GM12872 (cell line): Measurements from ENCODE around the gene ATP7B.

Experiments
- TF ChIP-seq, protein P1 (sequence below): IDR thresholded peaks from 3 replicates; pipeline ENCODE4 v1.5.1; 2011; ENCODE audit warnings: low read depth, mild to moderate bottlenecking, low read length, moderate library complexity; ENCODE audit not compliant: insufficient read depth

The ATP7B gene

GRCh38 chr13:52034616-52035226, 23.5 kb upstream of the ATP7B start:
- TF ChIP-seq, protein P1, sequence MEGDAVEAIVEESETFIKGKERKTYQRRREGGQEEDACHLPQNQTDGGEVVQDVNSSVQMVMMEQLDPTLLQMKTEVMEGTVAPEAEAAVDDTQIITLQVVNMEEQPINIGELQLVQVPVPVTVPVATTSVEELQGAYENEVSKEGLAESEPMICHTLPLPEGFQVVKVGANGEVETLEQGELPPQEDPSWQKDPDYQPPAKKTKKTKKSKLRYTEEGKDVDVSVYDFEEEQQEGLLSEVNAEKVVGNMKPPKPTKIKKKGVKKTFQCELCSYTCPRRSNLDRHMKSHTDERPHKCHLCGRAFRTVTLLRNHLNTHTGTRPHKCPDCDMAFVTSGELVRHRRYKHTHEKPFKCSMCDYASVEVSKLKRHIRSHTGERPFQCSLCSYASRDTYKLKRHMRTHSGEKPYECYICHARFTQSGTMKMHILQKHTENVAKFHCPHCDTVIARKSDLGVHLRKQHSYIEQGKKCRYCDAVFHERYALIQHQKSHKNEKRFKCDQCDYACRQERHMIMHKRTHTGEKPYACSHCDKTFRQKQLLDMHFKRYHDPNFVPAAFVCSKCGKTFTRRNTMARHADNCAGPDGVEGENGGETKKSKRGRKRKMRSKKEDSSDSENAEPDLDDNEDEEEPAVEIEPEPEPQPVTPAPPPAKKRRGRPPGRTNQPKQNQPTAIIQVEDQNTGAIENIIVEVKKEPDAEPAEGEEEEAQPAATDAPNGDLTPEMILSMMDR = no peak

DNA sequence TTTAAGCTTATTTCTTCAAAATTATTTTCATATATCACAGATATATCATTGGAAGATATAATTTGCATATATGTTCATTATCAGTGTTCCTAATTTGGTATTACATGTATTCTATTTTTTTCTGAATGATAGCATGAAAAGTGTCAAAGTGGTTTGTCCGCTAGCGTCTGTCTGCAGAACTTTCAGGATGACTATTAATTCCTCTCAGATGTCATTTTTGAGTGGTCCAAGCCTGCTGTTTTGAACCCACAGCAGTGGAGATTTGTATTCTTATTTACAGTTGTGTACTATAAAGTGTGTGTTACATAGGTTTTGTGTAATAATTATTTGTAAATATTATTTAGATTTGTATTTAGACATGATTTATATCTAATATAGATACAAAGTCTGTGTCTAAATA, 21.8 kb upstream of the ATP7B start:
- TF ChIP-seq, protein P1 = no peak

DNA sequence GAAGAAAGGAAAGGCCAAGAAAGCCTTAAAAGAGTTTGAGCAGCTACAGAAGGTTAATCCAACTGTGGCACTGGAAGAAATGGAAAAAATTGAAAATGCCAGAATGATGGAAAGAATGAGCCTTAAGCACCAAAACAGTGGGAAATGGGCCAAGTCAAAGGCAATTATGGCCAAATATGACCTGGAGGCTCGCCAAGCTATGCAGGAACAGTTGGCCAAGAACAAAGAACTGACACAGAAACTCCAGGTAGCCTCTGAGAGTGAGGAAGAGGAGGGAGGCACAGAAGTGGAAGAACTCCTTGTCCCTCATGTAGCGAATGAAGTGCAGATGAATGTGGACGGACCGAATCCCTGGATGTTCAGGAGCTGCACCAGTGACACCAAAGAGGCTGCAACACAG, 18.3 kb upstream of the ATP7B start:
- TF ChIP-seq, protein P1 = no peak

DNA sequence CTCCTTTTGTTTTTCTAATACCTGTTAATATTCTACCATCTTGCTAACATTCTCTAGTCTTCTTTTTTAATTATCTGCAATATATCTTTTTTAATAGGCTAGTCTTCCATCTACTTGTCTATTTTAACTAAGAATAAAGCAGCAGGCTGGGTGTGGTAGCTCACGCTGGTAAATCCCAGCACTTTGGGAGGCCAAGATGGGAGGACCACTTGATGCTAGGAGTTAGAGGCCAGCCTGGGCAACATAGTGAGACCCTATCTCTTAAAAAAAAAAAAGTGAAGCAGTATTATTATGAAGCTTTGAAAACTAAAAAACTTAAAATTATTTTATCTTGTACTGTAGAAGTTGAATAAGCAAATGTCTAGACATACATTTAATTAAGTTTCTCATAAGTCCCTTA, 16.6 kb upstream of the ATP7B start:
- TF ChIP-seq, protein P1 = no peak

- TF ChIP-seq, protein P1 = no peak
These were observed 15.0 kb upstream of the ATP7B start for GRCh38 chr13:52026246-52026626.

GRCh38 chr13:52025475-52026245, 14.4 kb upstream of the ATP7B start:
- TF ChIP-seq, protein P1 = no peak

DNA sequence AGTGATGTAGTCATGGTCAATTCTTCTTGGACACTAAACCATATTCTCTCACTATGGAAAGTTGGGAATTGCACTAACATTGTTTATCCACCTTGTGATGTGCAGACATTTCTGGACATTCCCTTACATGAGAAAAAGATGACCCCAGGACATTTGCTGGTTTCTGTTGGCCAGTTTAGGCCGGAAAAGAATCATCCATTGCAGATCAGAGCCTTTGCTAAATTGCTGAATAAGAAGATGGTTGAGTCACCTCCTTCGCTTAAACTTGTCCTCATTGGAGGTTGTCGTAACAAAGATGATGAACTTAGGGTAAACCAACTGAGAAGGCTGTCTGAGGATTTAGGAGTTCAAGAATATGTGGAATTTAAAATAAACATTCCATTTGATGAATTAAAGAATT, 13.2 kb upstream of the ATP7B start, which contains the start of gene UTP14C:
TSS of gene UTP14C (plus strand) at position 211 of the 400 bp plus-strand sequence. CDS start 4,114 bp downstream, outside the sequence.
- TF ChIP-seq, protein P1 = no peak
